ENCODE data around the gene OLFM2. TPM values are rescaled to one million over a fixed set of nuclear protein-coding genes. Genes with fewer than 3 reads are reported as not detected.

The OLFM2 gene

GRCh38 chr19:9806803-9807202 lies 129.5 kb downstream of the OLFM2 start:
- Histone ChIP-seq H3K79me1 (ENCODE audit: low read length) (no peaks in the 10 kb centered on the region), H4K8ac (ENCODE audit: low read depth, low read length) (no peak overlapping the region), H3K4me2 (ENCODE audit: low read length) (no peak overlapping the region), H2AK5ac (ENCODE audit: low read length) (no peak overlapping the region), H3K27ac (ENCODE audit: low read depth, low read length) (no peak overlapping the region), H4K5ac (ENCODE audit: low read length) (no peak overlapping the region), H3K36me3 (ENCODE audit: control insufficient read depth, insufficient read depth, low read length) (peaks cover 13% of the 10 kb centered on the region), H3K18ac (ENCODE audit: low read length) (no peak overlapping the region), H3K4me3 (ENCODE audit: low read length) (no peak overlapping the region), H3K9ac (ENCODE audit: low read length) (no peak overlapping the region), H2BK15ac (replicated peaks; ENCODE audit: low read depth) (no peak overlapping the region), H3K4ac (ENCODE audit: low read depth, low read length) (no peak overlapping the region), H2BK5ac (ENCODE audit: low read length) (no peak overlapping the region), H2BK120ac (ENCODE audit: low read depth, low read length) (no peak overlapping the region), H3K23ac (ENCODE audit: low read length) (no peak overlapping the region), H3K4me1 (ENCODE audit: control insufficient read depth, low read depth, low read length) (no peaks in the 10 kb centered on the region), H3K56ac (ENCODE audit: low read length) (no peak overlapping the region), H3K79me2 (ENCODE audit: control insufficient read depth, insufficient read depth, low read length) (no peaks in the 10 kb centered on the region), H3K27me3 (ENCODE audit: insufficient read depth, low read length, poor library complexity) (no peaks in the 10 kb centered on the region)
- WGBS (ENCODE audit: extremely low coverage, insufficient coverage, low lambda C conversion rate), result no CpG with 5 or more reads among the region's 3 CpGs
- no peak for DNase-seq

Small RNA genes lying within 50 kb of the gene (small RNA-seq; reads per million reads assigned to genes)
- not detected for gene RF00156 (ENCODE audit: insufficient read depth)
